Measurements from ENCODE around the gene ALDH1A2. TPM values are rescaled to one million over a fixed set of nuclear protein-coding genes. Genes with fewer than 3 reads are reported as not detected.
A peak's percentile ranks its signal among the peaks of the same experiment; 100 is the strongest.

Gene ALDH1A2
- total and polyA plus RNA-seq, 4 donors, result 23.4 to 78.6 (median 26.2) TPM

DNA sequence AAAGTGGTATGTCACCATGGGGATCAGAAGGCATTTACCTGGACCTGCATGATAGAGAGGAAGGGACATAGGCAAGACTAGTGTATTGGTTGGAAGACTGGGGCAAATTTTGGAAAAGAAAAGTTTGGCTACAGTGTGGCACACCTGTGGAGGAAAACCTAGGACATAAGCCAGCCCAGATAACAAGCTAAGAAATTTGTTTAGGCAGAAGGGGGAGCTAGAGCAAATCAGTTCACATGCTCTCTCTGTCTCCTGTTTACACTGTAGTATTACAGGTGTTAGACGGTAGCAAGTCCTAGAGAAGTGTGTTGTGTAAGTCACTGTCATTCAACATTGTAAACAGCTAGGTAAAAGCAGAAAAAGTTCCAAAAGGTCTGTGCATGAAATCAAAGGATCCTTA, 11.9 kb upstream of the ALDH1A2 start:
- DNase-seq (ENCODE audit: low read depth in 4 of 6, low spot score in 6 of 6), result peak in 1 of 6 donors; percentile 32
- Histone ChIP-seq H3K4me1 (ENCODE audit: control insufficient read depth, insufficient read depth, low read length) (no peaks in the 10 kb centered on the region), H3K9me3 (ENCODE audit: control insufficient read depth, insufficient read depth, low read length) (no peaks in the 10 kb centered on the region), H3K27ac (ENCODE audit: low read depth, low read length) (no peak overlapping the region), H3K27me3 (ENCODE audit: control insufficient read depth, insufficient read depth, low read length) (no peaks in the 10 kb centered on the region), H3K36me3 (ENCODE audit: control insufficient read depth, insufficient read depth, low read length) (no peaks in the 10 kb centered on the region), H3K4me3 (ENCODE audit: low read depth, low read length) (no peak overlapping the region)
- 0% methylated on average over 1 of the region's 1 CpG for WGBS (ENCODE audit: insufficient coverage)

DNA sequence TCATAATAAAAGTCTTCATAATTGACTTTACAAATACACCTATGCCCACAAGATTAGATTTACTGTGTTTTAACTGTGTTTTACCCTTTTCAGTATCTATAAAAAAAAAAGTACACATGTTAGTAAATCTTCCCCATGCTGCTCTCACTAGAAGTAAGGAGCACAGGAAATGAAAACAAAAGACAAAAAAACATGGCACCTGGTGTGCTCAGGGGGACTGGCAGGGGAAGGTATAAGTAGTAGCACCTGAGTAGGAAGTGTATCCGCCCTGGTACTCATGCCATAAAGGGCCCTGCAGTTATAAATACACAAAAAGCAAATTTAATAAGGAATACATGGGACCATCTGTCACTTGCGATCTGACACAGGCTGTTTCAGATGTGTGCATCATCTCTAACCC, 8.9 kb upstream of the ALDH1A2 start:
- Histone ChIP-seq H3K27me3 (ENCODE audit: control insufficient read depth, insufficient read depth, low read length) (peaks cover 2% of the 10 kb centered on the region), H3K4me3 (ENCODE audit: low read depth, low read length) (no peak overlapping the region), H3K27ac (ENCODE audit: low read depth, low read length) (no peak overlapping the region), H3K9me3 (ENCODE audit: control insufficient read depth, insufficient read depth, low read length) (no peaks in the 10 kb centered on the region), H3K36me3 (ENCODE audit: control insufficient read depth, insufficient read depth, low read length) (no peaks in the 10 kb centered on the region), H3K4me1 (ENCODE audit: control insufficient read depth, insufficient read depth, low read length) (no peaks in the 10 kb centered on the region)
- WGBS (ENCODE audit: insufficient coverage), result 100% methylated on average over 1 of the region's 2 CpGs
- DNase-seq (ENCODE audit: low read depth in 4 of 6, low spot score in 6 of 6), result no peak

DNA sequence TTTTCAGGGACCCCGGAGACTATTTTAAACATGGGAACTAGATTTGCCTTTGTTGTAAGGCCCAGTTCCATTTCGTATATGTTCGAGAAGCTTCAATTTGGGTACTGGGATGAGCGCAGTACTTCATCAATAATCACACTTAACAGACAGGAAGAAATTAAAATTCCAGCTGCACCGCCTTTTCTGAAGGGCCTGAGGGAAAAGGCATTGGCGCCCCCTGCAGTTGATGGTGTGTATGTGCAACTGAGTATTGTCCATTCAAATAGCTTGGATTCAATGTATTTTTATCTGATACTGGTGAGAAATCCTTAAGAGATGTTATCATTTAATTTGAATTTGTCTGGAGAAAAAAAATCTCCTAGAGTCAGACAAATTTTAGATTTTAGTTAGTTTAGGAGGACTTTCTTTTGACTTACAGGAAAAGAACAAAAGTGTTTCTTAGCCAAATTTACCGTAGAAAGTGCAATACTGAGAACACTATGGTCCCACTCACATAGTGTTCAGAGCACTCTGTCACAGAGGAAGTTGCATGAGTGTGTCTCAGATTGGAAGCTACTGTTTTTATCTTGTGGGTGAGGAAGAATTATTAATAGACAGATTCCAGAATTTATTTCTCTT, 5.4 kb upstream of the ALDH1A2 start:
- DNase-seq (ENCODE audit: low read depth in 4 of 6, low spot score in 6 of 6), result peak in 4 of 6 donors; percentile 55 to 90 (median 70)
- WGBS (ENCODE audit: insufficient coverage), result 50% methylated on average over 2 of the region's 7 CpGs
- no peak overlapping the region for H3K27ac ChIP-seq (ENCODE audit: low read depth, low read length)

DNA sequence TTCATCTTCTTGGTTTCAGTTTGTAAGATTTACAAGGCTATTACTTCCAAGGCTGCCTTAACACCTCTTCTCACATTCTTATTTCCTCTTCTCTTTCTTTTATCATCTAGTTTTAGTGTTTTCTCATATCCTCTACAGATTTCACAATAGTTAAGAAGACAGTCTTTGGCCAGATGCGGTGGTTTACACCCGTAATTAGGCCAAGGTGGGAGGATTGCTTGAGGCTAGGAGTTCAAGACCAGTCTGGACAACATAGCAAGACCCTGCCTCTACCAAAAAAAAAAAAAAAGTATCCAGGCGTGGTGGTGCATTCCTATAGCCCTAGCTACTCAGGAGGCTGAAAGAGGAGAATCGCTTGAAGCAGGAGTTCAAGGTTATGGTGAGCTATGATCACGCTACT, 3.5 kb upstream of the ALDH1A2 start:
- H3K9me3 ChIP-seq (ENCODE audit: control insufficient read depth, insufficient read depth, low read length), result no peaks in the 10 kb centered on the region
- peaks cover 17% of the 10 kb centered on the region for H3K4me1 ChIP-seq (ENCODE audit: control insufficient read depth, insufficient read depth, low read length)
- H3K27ac ChIP-seq (ENCODE audit: low read depth, low read length), result no peak overlapping the region
- H3K4me3 ChIP-seq (ENCODE audit: low read depth, low read length), result no peak overlapping the region
- H3K36me3 ChIP-seq (ENCODE audit: control insufficient read depth, insufficient read depth, low read length), result no peaks in the 10 kb centered on the region
- H3K27me3 ChIP-seq (ENCODE audit: control insufficient read depth, insufficient read depth, low read length), result peaks cover 38% of the 10 kb centered on the region
- DNase-seq (ENCODE audit: low read depth in 4 of 6, low spot score in 6 of 6), result no peak
- no CpG with 5 or more reads among the region's 5 CpGs for WGBS (ENCODE audit: insufficient coverage)

More for the DNA sequence above, 5.4 kb upstream of the ALDH1A2 start:
- Histone ChIP-seq H3K4me1 (ENCODE audit: control insufficient read depth, insufficient read depth, low read length) (peaks cover 6% of the 10 kb centered on the region), H3K4me3 (ENCODE audit: low read depth, low read length) (no peak overlapping the region), H3K36me3 (ENCODE audit: control insufficient read depth, insufficient read depth, low read length) (no peaks in the 10 kb centered on the region), H3K27me3 (ENCODE audit: control insufficient read depth, insufficient read depth, low read length) (peaks cover 19% of the 10 kb centered on the region), H3K9me3 (ENCODE audit: control insufficient read depth, insufficient read depth, low read length) (no peaks in the 10 kb centered on the region)

DNA sequence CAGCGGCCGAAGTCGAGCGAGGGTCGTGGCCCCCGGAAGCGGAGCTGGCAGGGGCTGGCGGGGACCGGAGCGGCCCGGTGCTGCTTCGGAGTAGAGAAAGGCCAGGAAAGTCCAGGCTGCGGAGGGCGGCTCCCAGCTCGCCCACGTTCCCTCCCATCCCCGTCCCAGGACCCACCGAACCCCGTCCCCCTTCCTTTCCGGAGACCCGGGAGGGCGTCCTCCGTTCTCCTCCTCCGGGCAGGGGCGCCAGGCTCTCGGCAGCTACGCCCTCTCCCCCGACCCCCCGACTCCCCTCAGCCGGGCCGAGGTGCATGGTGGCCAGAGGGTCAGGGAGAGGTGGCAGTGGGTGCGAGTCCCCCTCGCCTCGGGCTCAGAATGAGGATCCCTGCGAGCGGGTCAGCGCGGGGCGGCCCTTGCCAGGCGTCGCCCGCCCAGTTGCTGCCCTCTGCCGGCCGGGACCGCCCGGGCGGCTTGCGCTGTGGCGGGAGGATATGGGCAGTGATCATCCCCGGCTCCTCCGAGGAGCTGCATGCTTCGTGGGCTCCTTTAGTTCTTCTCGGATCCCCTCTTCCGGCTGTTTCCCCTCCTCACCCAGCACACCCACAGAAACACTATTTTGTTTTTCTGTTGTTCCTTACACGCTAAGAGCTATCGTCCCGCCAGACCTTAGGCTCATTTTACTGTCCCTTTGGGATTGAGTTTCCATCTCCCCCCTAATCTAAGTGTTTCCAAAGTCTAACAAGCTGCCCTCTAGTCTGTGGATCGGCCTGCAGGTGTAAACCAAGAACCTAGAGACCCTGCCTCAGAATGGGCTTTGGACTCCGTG, 744 bp upstream of the ALDH1A2 start:
- no peak overlapping the region for H3K27ac ChIP-seq (ENCODE audit: low read depth, low read length)
- no peaks in the 10 kb centered on the region for H3K36me3 ChIP-seq (ENCODE audit: control insufficient read depth, insufficient read depth, low read length)
- peak overlapping the region; percentile 38 for H3K4me3 ChIP-seq (ENCODE audit: low read depth, low read length)
- no peaks in the 10 kb centered on the region for H3K9me3 ChIP-seq (ENCODE audit: control insufficient read depth, insufficient read depth, low read length)
- WGBS (ENCODE audit: insufficient coverage), result 3% methylated on average over 57 of the region's 59 CpGs
- H3K27me3 ChIP-seq (ENCODE audit: control insufficient read depth, insufficient read depth, low read length), result peaks cover 63% of the 10 kb centered on the region
- peaks cover 17% of the 10 kb centered on the region for H3K4me1 ChIP-seq (ENCODE audit: control insufficient read depth, insufficient read depth, low read length)
- peak in 2 of 6 donors; percentile 61 to 71 for DNase-seq (ENCODE audit: low read depth in 4 of 6, low spot score in 6 of 6)

DNA sequence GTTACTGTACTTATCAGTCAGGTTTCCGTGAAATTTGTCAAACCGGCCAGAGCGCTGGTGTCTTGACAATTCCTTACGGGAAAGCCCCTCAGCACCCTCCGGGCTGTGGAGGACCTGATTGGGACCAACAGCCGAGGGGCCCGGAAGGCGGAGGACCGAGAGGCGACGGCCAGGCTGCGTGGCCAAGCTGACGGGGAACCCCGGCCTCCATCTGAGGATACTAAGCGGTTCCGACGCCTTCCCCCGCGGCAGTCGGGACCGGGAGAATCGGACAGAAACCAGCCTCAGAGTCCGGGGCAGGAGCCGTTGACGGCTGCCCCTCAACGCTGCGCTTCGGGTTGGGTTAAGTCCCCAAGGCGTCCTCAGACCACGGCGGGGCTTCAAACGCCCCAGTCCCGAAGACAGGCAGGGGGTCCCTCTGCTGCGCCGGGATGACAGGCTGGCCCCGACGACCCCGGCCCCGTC, 499 bp downstream of the ALDH1A2 start:
- Histone ChIP-seq H3K36me3 (ENCODE audit: control insufficient read depth, insufficient read depth, low read length) (no peaks in the 10 kb centered on the region), H3K4me3 (ENCODE audit: low read depth, low read length) (peak overlapping the region; percentile 33), H3K9me3 (ENCODE audit: control insufficient read depth, insufficient read depth, low read length) (no peaks in the 10 kb centered on the region), H3K27ac (ENCODE audit: low read depth, low read length) (no peak overlapping the region), H3K27me3 (ENCODE audit: control insufficient read depth, insufficient read depth, low read length) (peaks cover 69% of the 10 kb centered on the region), H3K4me1 (ENCODE audit: control insufficient read depth, insufficient read depth, low read length) (peaks cover 17% of the 10 kb centered on the region)
- WGBS (ENCODE audit: insufficient coverage), result under 1% methylated on average over 39 of the region's 39 CpGs
- DNase-seq (ENCODE audit: low read depth in 4 of 6, low spot score in 6 of 6), result peak in 1 of 6 donors; percentile 48

DNA sequence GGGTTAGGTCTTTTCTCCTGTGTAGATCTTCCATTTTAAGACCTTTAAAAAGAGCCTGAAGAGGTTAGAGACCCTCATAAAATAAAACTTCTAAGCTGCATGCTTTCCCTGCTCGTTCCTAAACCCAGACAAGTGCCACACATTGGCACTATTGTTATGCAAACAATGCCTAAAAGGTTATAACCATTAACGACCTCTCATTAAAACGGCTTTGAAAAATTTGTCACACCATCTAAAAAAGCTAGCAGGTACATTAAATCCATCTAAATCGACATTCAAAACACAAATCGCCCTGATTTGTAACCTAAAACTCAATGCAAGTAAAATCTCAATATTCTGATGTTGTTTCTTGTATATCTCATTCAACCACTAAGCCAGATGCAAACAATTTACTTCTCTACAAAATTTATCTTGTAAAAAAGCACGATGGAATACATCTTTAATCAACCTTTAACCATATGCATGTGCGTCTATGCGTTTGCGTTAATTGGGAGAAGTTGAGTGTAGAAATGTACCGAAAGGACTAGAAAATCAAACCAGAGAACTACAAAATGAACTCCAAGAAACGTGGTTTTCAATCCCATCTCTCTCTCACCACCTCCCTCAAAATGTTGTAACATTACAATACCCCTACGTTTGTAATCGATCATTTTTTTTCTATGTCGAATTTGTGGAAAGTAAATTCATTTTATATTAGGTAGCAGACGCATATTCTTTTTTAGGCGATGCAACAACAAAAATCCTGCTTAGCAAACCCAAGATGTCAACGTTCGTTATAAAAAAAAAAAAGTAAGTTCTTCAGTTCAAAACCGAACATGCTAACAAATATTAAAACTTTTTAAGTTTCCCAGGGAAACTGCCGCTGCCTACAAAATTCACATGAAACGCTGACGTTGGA, 1.2 kb downstream of the ALDH1A2 start:
- peaks cover 74% of the 10 kb centered on the region for H3K27me3 ChIP-seq (ENCODE audit: control insufficient read depth, insufficient read depth, low read length)
- 18% methylated on average over 7 of the region's 22 CpGs for WGBS (ENCODE audit: insufficient coverage)
- DNase-seq (ENCODE audit: low read depth in 4 of 6, low spot score in 6 of 6), result peak in 2 of 6 donors; percentile 35 to 74

DNA sequence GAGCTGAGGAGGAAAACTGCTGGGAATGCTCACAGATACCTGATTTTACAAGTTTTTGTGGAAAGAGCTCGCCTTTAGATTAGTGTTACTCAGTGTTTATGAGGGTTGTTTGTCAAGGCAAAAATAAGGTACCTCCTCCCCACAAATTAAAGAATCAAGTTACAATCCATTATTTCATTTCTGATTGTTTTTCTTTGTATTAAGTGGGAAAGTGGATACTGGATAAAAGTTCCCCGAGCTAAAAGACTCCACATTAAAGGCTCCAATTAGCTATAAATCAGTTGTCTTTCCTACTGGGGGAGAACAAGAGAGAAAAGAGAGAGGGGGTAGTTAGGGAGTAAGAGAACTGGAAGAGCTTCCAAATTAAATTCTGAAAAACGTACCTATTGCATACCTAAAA, 1.9 kb downstream of the ALDH1A2 start:
- Histone ChIP-seq H3K27me3 (ENCODE audit: control insufficient read depth, insufficient read depth, low read length) (peaks cover 76% of the 10 kb centered on the region), H3K4me1 (ENCODE audit: control insufficient read depth, insufficient read depth, low read length) (peaks cover 17% of the 10 kb centered on the region)

More for the DNA sequence above, 1.2 kb downstream of the ALDH1A2 start:
- Histone ChIP-seq H3K9me3 (ENCODE audit: control insufficient read depth, insufficient read depth, low read length) (no peaks in the 10 kb centered on the region), H3K4me3 (ENCODE audit: low read depth, low read length) (peak overlapping the region; percentile 33), H3K36me3 (ENCODE audit: control insufficient read depth, insufficient read depth, low read length) (no peaks in the 10 kb centered on the region), H3K4me1 (ENCODE audit: control insufficient read depth, insufficient read depth, low read length) (peaks cover 17% of the 10 kb centered on the region), H3K27ac (ENCODE audit: low read depth, low read length) (no peak overlapping the region)

DNA sequence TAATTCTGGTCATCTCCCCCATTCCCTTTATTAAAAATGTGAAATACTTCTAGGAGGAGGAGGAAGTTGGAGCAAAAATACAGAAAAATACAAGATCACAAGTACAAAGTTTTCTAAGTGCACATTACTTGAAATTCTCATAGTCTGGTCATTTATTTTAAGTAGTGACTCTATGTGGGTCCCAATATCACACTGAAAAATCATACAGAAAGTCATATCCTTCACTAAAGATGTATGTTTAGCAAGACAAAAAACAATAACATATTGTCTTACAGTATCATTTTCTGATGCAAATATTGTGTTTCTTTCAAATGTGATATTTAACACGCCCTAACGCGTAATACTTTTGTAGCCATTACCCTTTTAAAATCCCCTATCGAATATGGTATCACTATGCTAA, 2.5 kb downstream of the ALDH1A2 start:
- WGBS (ENCODE audit: insufficient coverage), result no CpG with 5 or more reads among the region's 4 CpGs
- no peak overlapping the region for H3K4me3 ChIP-seq (ENCODE audit: low read depth, low read length)
- peaks cover 17% of the 10 kb centered on the region for H3K4me1 ChIP-seq (ENCODE audit: control insufficient read depth, insufficient read depth, low read length)
- H3K36me3 ChIP-seq (ENCODE audit: control insufficient read depth, insufficient read depth, low read length), result no peaks in the 10 kb centered on the region
- no peak overlapping the region for H3K27ac ChIP-seq (ENCODE audit: low read depth, low read length)
- H3K27me3 ChIP-seq (ENCODE audit: control insufficient read depth, insufficient read depth, low read length), result peaks cover 80% of the 10 kb centered on the region
- no peak for DNase-seq (ENCODE audit: low read depth in 4 of 6, low spot score in 6 of 6)
- H3K9me3 ChIP-seq (ENCODE audit: control insufficient read depth, insufficient read depth, low read length), result no peaks in the 10 kb centered on the region

More for the DNA sequence above, 1.9 kb downstream of the ALDH1A2 start:
- peak in 1 of 6 donors; percentile 21 for DNase-seq (ENCODE audit: low read depth in 4 of 6, low spot score in 6 of 6)
- whole genome bisulfite sequencing (ENCODE audit: insufficient coverage), result no CpG with 5 or more reads among the region's 3 CpGs
- Histone ChIP-seq H3K36me3 (ENCODE audit: control insufficient read depth, insufficient read depth, low read length) (no peaks in the 10 kb centered on the region), H3K27ac (ENCODE audit: low read depth, low read length) (no peak overlapping the region), H3K4me3 (ENCODE audit: low read depth, low read length) (no peak overlapping the region), H3K9me3 (ENCODE audit: control insufficient read depth, insufficient read depth, low read length) (no peaks in the 10 kb centered on the region)
